PC-3 (cell line): Measurements from ENCODE around the gene USH1C. TPM values are rescaled to one million over a fixed set of nuclear protein-coding genes. Genes with fewer than 3 reads are reported as not detected.
A peak's percentile ranks its signal among the peaks of the same experiment; 100 is the strongest.

ENCODE experiments used
- ATAC-seq: fragments of 200-7000 bp; cut with Tn5 transposase; 2 replicates; pipeline ENCODE4 v1.9.1; 2020; ENCODE audit warnings: mild to moderate bottlenecking, moderate library complexity
- BruUV-seq: library from RNA; stranded (reverse); fragments of 400-500 nt; replicated peaks from 2 replicates; lab custom pipeline; 2021; lab: Mats Ljungman, UMichigan
- CTCF ChIA-PET: fragments of 300-600 bp; sonication (Branson Sonifier 250); formaldehyde crosslinking; loops from one replicate; lab custom pipeline; 2022; ENCODE audit warnings: antibody characterized with exemption; lab: Charles Lee
- POLR2A ChIA-PET: fragments of 300-600 bp; sonication (Branson Sonifier 250); formaldehyde crosslinking; loops from one replicate; lab custom pipeline; 2022; ENCODE audit warnings: antibody characterized with exemption; ENCODE audit not compliant: unreplicated experiment; lab: Charles Lee
- DNase-seq: peaks from one replicate; pipeline ENCODE4 v3.0.0-alpha.2; 2015
- H2AFZ ChIP-seq: fragments of 300-600 bp; sonication (generic); 2 replicates; pipeline ENCODE4 v1.6.0; 2016; ENCODE audit warnings: antibody characterized with exemption, low read length
- H3F3A ChIP-seq: fragments of 300-600 bp; sonication (generic); one replicate; pipeline ENCODE4 v1.6.0; 2017; ENCODE audit warnings: antibody characterized with exemption, low read length, control low read depth, mild to moderate bottlenecking; ENCODE audit not compliant: unreplicated experiment
- H3K27ac ChIP-seq: fragments of 300-600 bp; sonication (generic); 2 replicates; pipeline ENCODE4 v1.5.1; 2016; ENCODE audit warnings: mild to moderate bottlenecking, low read length
- H3K27me3 ChIP-seq: fragments of 300-600 bp; sonication (generic); 2 replicates; pipeline ENCODE4 v1.6.1; 2016; ENCODE audit warnings: low read length, mixed read lengths
- H3K36me3 ChIP-seq: fragments of 300-600 bp; sonication (generic); 2 replicates; pipeline ENCODE4 v1.6.1; 2016; ENCODE audit warnings: low read depth, mixed run types, low read length, mixed read lengths
- H3K4me1 ChIP-seq: fragments of 300-600 bp; sonication (generic); 2 replicates; pipeline ENCODE4 v1.5.1; 2016; ENCODE audit warnings: low read length; ENCODE audit not compliant: insufficient read depth
- H3K4me2 ChIP-seq: fragments of 300-600 bp; sonication (generic); 2 replicates; pipeline ENCODE4 v1.6.0; 2016; ENCODE audit warnings: low read length
- H3K4me3 ChIP-seq: fragments of 300-600 bp; sonication (generic); 2 replicates; pipeline ENCODE4 v1.5.1; 2016; ENCODE audit warnings: mild to moderate bottlenecking, low read length, mixed read lengths
- H3K79me2 ChIP-seq: fragments of 300-600 bp; sonication (generic); 2 replicates; pipeline ENCODE4 v1.6.1; 2017; ENCODE audit warnings: low read length, mixed read lengths
- H3K9ac ChIP-seq: fragments of 300-600 bp; sonication (generic); 2 replicates; pipeline ENCODE4 v1.6.0; 2016; ENCODE audit warnings: mild to moderate bottlenecking, low read length
- H3K9me2 ChIP-seq: fragments of 300-600 bp; sonication (generic); replicated peaks from 2 replicates; pipeline ENCODE4 v1.6.1; 2016; ENCODE audit warnings: mixed run types, low read length, mixed read lengths
- H3K9me3 ChIP-seq: fragments of 300-600 bp; sonication (generic); 2 replicates; pipeline ENCODE4 v1.6.1; 2016; ENCODE audit warnings: low read length, mixed read lengths
- H4K20me1 ChIP-seq: fragments of 300-600 bp; sonication (generic); 2 replicates; pipeline ENCODE4 v1.6.1; 2016; ENCODE audit warnings: low read length, mixed read lengths
- EZH2 ChIP-seq: fragments of 300-600 bp; sonication (generic); IDR thresholded peaks from one replicate; pipeline ENCODE4 v1.6.1; 2017; ENCODE audit warnings: antibody characterized with exemption, mild to moderate bottlenecking, low read length; ENCODE audit not compliant: unreplicated experiment
- EZH2phosphoT487 ChIP-seq: fragments of 300-600 bp; sonication (generic); IDR thresholded peaks from 2 replicates; pipeline ENCODE4 v1.6.1; 2018; ENCODE audit warnings: mild to moderate bottlenecking, antibody characterized with exemption, low read length, borderline replicate concordance
- intact Hi-C: fragments of 100-400 bp; cut with micrococcal nuclease; formaldehyde crosslinking; loops from 2 replicates; pipeline ENCODE4 v1.9.0; 2023
- total RNA-seq: library from RNA; depleted of rRNA; stranded (reverse); fragments of >200 nt; gene quantifications from 2 replicates; pipeline ENCODE4 v1.2.3, GENCODE V29; 2014
- TF ChIP-seq, protein P1 (sequence below): fragments of 300-600 bp; sonication (generic); conservative IDR thresholded peaks from 2 replicates; pipeline ENCODE4 v1.5.1; 2017; ENCODE audit warnings: antibody characterized with exemption, low read depth, mild to moderate bottlenecking, low read length

USH1C gene
- total RNA-seq, 1 experiment from 2014 or later: not detected

- Histone ChIP-seq H3K79me2 (no peaks in the 10 kb centered on the region), H3K4me3 (no peak overlapping the region), H3K9me3 (no peaks in the 10 kb centered on the region), H3F3A (no peaks in the 10 kb centered on the region), H3K9me2 (no peaks in the 10 kb centered on the region), H3K4me2 (no peak overlapping the region), H2AFZ (no peak overlapping the region), H4K20me1 (no peaks in the 10 kb centered on the region), H3K36me3 (no peaks in the 10 kb centered on the region), H3K27me3 (peaks cover 35% of the 10 kb centered on the region), H3K4me1 (no peaks in the 10 kb centered on the region), H3K27ac (no peak overlapping the region), H3K9ac (no peak overlapping the region)
- ATAC-seq (no peak), DNase-seq (no peak)
- intact Hi-C loops: no loop called here
- CTCF ChIA-PET: no interaction called here
- POLR2A ChIA-PET: interaction anchor here (0.6 kb wide), 1 partner anchor 68 kb away, joined by 4 read pairs; no protein-coding TSS in a partner anchor
- TF ChIP-seq, protein P1, sequence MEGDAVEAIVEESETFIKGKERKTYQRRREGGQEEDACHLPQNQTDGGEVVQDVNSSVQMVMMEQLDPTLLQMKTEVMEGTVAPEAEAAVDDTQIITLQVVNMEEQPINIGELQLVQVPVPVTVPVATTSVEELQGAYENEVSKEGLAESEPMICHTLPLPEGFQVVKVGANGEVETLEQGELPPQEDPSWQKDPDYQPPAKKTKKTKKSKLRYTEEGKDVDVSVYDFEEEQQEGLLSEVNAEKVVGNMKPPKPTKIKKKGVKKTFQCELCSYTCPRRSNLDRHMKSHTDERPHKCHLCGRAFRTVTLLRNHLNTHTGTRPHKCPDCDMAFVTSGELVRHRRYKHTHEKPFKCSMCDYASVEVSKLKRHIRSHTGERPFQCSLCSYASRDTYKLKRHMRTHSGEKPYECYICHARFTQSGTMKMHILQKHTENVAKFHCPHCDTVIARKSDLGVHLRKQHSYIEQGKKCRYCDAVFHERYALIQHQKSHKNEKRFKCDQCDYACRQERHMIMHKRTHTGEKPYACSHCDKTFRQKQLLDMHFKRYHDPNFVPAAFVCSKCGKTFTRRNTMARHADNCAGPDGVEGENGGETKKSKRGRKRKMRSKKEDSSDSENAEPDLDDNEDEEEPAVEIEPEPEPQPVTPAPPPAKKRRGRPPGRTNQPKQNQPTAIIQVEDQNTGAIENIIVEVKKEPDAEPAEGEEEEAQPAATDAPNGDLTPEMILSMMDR: no peak
- TF ChIP-seq EZH2phosphoT487 (no peak), EZH2 (no peak)
- no TSS peak for BruUV-seq
Measured at GRCh38 chr11:17570034-17570433, 25.8 kb upstream of the USH1C start.

- Histone ChIP-seq H3K79me2 (no peaks in the 10 kb centered on the region), H2AFZ (no peak overlapping the region), H3K9me3 (no peaks in the 10 kb centered on the region), H3K27ac (no peak overlapping the region), H3K4me1 (no peaks in the 10 kb centered on the region), H3K9ac (no peak overlapping the region), H3K9me2 (no peaks in the 10 kb centered on the region), H3K27me3 (peaks cover 35% of the 10 kb centered on the region), H3F3A (no peaks in the 10 kb centered on the region), H4K20me1 (no peaks in the 10 kb centered on the region), H3K4me3 (no peak overlapping the region), H3K4me2 (no peak overlapping the region), H3K36me3 (no peaks in the 10 kb centered on the region)
- intact Hi-C loops: no loop called here
- POLR2A ChIA-PET: no interaction called here
- no TSS peak for BruUV-seq
- CTCF ChIA-PET: no interaction called here
- ATAC-seq: no peak
- TF ChIP-seq, protein P1: no peak
- no peak for TF ChIP-seq EZH2
- TF ChIP-seq EZH2phosphoT487: no peak
- no peak for DNase-seq
Measured at GRCh38 chr11:17568944-17569343, 24.7 kb upstream of the USH1C start.

GRCh38 chr11:17564687-17565042 is 20.4 kb upstream of the USH1C start:
- no peak for ATAC-seq
- Histone ChIP-seq H3K27me3 (peaks cover 25% of the 10 kb centered on the region; the same call in 1 of the 2 replicates), H3K27ac (no peak overlapping the region), H3K79me2 (no peaks in the 10 kb centered on the region), H2AFZ (no peak overlapping the region), H3F3A (no peaks in the 10 kb centered on the region), H3K4me1 (no peaks in the 10 kb centered on the region), H3K9ac (no peak overlapping the region), H3K9me3 (no peaks in the 10 kb centered on the region), H3K36me3 (no peaks in the 10 kb centered on the region), H4K20me1 (no peaks in the 10 kb centered on the region), H3K9me2 (no peaks in the 10 kb centered on the region), H3K4me2 (no peak overlapping the region), H3K4me3 (no peak overlapping the region)
- BruUV-seq: no TSS peak
- intact Hi-C loops: no loop called here
- TF ChIP-seq, protein P1: peak; percentile 50
- no peak for TF ChIP-seq EZH2phosphoT487
- ChIA-PET POLR2A (no interaction called here), CTCF (no interaction called here)
- peak; percentile 10 for DNase-seq
